ENCODE data around the gene ERVK3-1. TPM values are rescaled to one million over a fixed set of nuclear protein-coding genes. Genes with fewer than 3 reads are reported as not detected.

Gene ERVK3-1
- total and polyA plus RNA-seq, 2 of the 8 experiments (the other 6 are each of a cell fraction or from before 2014, with no cell fraction given), result 29.9 to 31.5 TPM

GRCh38 chr19:58315580-58315979 lies 10.4 kb downstream of the ERVK3-1 start:
- Histone ChIP-seq H3K4me1 (replicated peaks in 1 of 4; ENCODE audit: control insufficient read depth in 3 of 4, insufficient read depth in 4 of 4, low read length in 3 of 4) (no peaks in the 10 kb centered on the region), H3K79me1 (ENCODE audit: low read depth, low read length) (peaks cover 3% of the 10 kb centered on the region), H3K4me2 (ENCODE audit: insufficient read depth in 1 of 2, low read depth in 2 of 2, low read length in 2 of 2) (no peak overlapping the region), H4K8ac (ENCODE audit: extremely low read depth, insufficient read depth, low read length) (no peak overlapping the region), H3K9ac (replicated peaks in 1 of 4; ENCODE audit: extremely low read depth in 1 of 4, low read depth in 3 of 4, low read length in 3 of 4) (no peak overlapping the region), H3K18ac (ENCODE audit: extremely low read depth, low read length) (no peak overlapping the region), H3K79me2 (ENCODE audit: control insufficient read depth in 1 of 2, insufficient read depth in 2 of 2, low read length in 2 of 2) (no peaks in the 10 kb centered on the region; a peak in 1 of 4 replicates), H3K4ac (replicated peaks; ENCODE audit: insufficient read length, low read depth, low read length) (no peak overlapping the region), H4K20me1 (replicated peaks in 1 of 2; ENCODE audit: control insufficient read depth in 1 of 2, insufficient read depth in 2 of 2, low read length in 2 of 2) (peaks cover 6 to 16% of the 10 kb centered on the region in 2 experiments), H4K91ac (replicated peaks; ENCODE audit: insufficient read length, low read length) (no peak overlapping the region), H2BK120ac (replicated peaks; ENCODE audit: low read depth, low read length) (no peak overlapping the region), H3K27ac (ENCODE audit: low read depth, low read length) (no peak overlapping the region), H4K5ac (ENCODE audit: insufficient read length, low read depth, low read length) (no peak overlapping the region), H2BK5ac (ENCODE audit: low read depth, low read length) (no peak overlapping the region), H2AFZ (ENCODE audit: low read length) (no peak overlapping the region), H3K4me3 (ENCODE audit: extremely low read depth in 1 of 4, insufficient read depth in 2 of 4, low read depth in 3 of 4, low read length in 4 of 4) (no peak overlapping the region), H3K9me3 (ENCODE audit: insufficient read depth in 2 of 2, low read depth in 1 of 2, low read length in 1 of 2) (no peaks in the 10 kb centered on the region), H2BK20ac (ENCODE audit: low read length) (no peak overlapping the region), H3K14ac (ENCODE audit: insufficient read length) (no peak overlapping the region), H3K23ac (ENCODE audit: insufficient read length) (no peak overlapping the region), H3K36me3 (ENCODE audit: control insufficient read depth in 2 of 4, insufficient read depth in 4 of 4, low read length in 3 of 4) (peaks cover 7 to 35% (median 27%) of the 10 kb centered on the region in 4 experiments), H3K23me2 (ENCODE audit: low read depth, low read length) (no peaks in the 10 kb centered on the region), H3K56ac (replicated peaks; ENCODE audit: insufficient read length, low read depth, low read length) (no peak overlapping the region), H2BK15ac (ENCODE audit: low read length) (no peak overlapping the region), H3K27me3 (replicated peaks in 1 of 4; ENCODE audit: control insufficient read depth in 3 of 4, extremely low read depth in 1 of 4, insufficient read depth in 3 of 4, low read length in 3 of 4) (no peaks in the 10 kb centered on the region; a peak in 1 of 7 replicates), H2AK5ac (ENCODE audit: low read depth, low read length) (no peak overlapping the region), H2BK12ac (ENCODE audit: low read depth, low read length) (no peak overlapping the region)
- FAIRE-seq (no peak), DNase-seq (ENCODE audit: low read depth in 1 of 2, low spot score in 2 of 2) (no peak)
- ChIA-PET POLR2A (ENCODE audit: partially characterized antibody) (interaction anchor here (1.6 to 3.3 kb wide), 2 partner anchors 11 to 78 kb away, joined by 3 to 20 read pairs; partner anchors contain the start of gene ZSCAN22), CTCF (ENCODE audit: partially characterized antibody) (interaction anchor here (1.3 kb wide), 1 partner anchor 97 kb away, joined by 3 read pairs; no protein-coding TSS in a partner anchor)
- WGBS, 2 experiments (ENCODE audit: extremely low coverage in 1 of 2, insufficient coverage in 1 of 2, insufficient read length in 1 of 2, insufficient replicate concordance in 2 of 2, low coverage in 1 of 2, low lambda C conversion rate in 2 of 2, missing lambda C conversion rate in 1 of 2), result 100% methylated on average over 2 of the region's 2 CpGs; no CpG with 5 or more reads in 1 of the 2 experiments
- no peak for TF ChIP-seq POLR2AphosphoS5 (IDR thresholded peaks at IDR 0.05; ENCODE audit: low read depth, low read length)
- TF ChIP-seq CHD1 (IDR thresholded peaks at IDR 0.05; ENCODE audit: low read depth, low read length), result no peak
- TF ChIP-seq, protein P1, sequence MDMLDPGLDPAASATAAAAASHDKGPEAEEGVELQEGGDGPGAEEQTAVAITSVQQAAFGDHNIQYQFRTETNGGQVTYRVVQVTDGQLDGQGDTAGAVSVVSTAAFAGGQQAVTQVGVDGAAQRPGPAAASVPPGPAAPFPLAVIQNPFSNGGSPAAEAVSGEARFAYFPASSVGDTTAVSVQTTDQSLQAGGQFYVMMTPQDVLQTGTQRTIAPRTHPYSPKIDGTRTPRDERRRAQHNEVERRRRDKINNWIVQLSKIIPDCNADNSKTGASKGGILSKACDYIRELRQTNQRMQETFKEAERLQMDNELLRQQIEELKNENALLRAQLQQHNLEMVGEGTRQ (IDR thresholded peaks at IDR 0.05; ENCODE audit: low read length), result no peak
